Measurements from ENCODE around the gene SNX22. TPM values are rescaled to one million over a fixed set of nuclear protein-coding genes. Genes with fewer than 3 reads are reported as not detected.

Gene SNX22
- total RNA-seq, 1 experiment from 2014 or later, result 0.91 TPM

DNA sequence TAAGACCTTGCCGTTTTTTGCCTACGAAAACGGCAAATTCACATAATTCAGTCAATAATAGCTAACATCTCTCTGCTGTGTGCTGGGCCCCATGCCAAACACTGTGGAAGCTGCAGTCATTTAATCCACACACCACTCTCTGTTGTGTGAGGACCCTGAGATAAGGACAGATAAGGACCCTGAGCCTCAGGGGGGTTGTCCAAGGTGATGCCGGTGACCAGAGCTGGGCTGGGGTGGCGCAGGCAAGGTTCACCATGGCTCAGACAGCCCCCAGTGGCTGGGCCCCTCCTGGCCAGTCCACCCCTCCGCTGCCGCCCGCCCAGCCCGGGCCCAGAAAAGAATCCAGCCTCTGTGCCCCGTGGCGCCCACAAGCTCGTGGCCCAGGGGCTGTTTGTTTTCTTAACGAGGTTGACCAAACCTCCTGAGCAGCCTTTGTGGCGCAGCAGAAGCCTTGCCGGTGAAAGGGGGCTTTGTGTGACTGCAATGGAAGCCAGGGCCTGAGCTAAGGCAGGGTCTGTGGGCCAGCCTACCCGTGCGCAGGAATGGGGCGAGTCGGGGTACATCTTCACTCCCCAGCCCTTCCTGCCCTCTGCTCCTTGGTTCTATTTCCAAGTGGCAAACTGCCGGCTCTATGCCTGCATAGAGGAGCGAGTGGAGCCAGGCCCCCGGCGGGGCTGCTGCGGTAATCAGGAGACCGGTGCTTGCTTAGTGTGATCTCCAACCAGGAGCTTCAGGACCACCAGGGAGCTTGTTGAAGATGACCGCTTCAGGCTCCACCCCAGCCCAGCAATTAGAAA is 4.4 kb upstream of the SNX22 start:
- no peaks in the 10 kb centered on the region for H3K27me3 ChIP-seq (replicated peaks; ENCODE audit: control insufficient read depth, insufficient read depth, low read length)
- no peak overlapping the region for H3K4me3 Mint-ChIP-seq (ENCODE audit: unreplicated experiment)
- H3K27me3 Mint-ChIP-seq (ENCODE audit: insufficient read depth, unreplicated experiment), result no peaks in the 10 kb centered on the region
- intact Hi-C loops (cut with micrococcal nuclease; ENCODE audit: unreplicated experiment), result no loop called here
- no TSS peak for BruUV-seq (replicated peaks)
- TF ChIP-seq CTCF (IDR thresholded peaks at IDR 0.05; ENCODE audit: insufficient read depth in 1 of 2, low read depth in 1 of 2, low read length in 1 of 2, severe bottlenecking in 1 of 2, unreplicated experiment in 1 of 2), result no peak
- ChIA-PET POLR2A (no interaction called here), CTCF (interaction anchor here (0.7 kb wide), 1 partner anchor 16 kb away, joined by 3 read pairs; the partner anchor contains the start of gene PPIB)
- no peak overlapping the region for H3K4me3 ChIP-seq (ENCODE audit: low read depth, low read length)
- no peaks in the 10 kb centered on the region for H3K36me3 ChIP-seq (ENCODE audit: control insufficient read depth, insufficient read depth, low read length)
- no peaks in the 10 kb centered on the region for H3K9me3 Mint-ChIP-seq (ENCODE audit: unreplicated experiment)
- peaks cover 24% of the 10 kb centered on the region for H3K36me3 Mint-ChIP-seq (ENCODE audit: insufficient read depth, unreplicated experiment)
- no peaks in the 10 kb centered on the region for H3K9me3 ChIP-seq
- no peak overlapping the region for H3K27ac Mint-ChIP-seq (ENCODE audit: unreplicated experiment)
- no peaks in the 10 kb centered on the region for H3K4me1 Mint-ChIP-seq (ENCODE audit: low read depth, unreplicated experiment)
- H3K4me1 ChIP-seq, result peaks cover 5% of the 10 kb centered on the region; the same call in 1 of the 2 replicates
- DNase-seq, result no peak

- Histone ChIP-seq H3K4me3 (ENCODE audit: low read depth, low read length) (no peak overlapping the region), H3K36me3 (ENCODE audit: control insufficient read depth, insufficient read depth, low read length) (no peaks in the 10 kb centered on the region), H3K4me1 (peaks cover 5% of the 10 kb centered on the region; the same call in 1 of the 2 replicates), H3K27me3 (replicated peaks; ENCODE audit: control insufficient read depth, insufficient read depth, low read length) (no peaks in the 10 kb centered on the region), H3K9me3 (no peaks in the 10 kb centered on the region)
- TF ChIP-seq CTCF (IDR thresholded peaks at IDR 0.05; ENCODE audit: insufficient read depth in 1 of 2, low read depth in 1 of 2, low read length in 1 of 2, severe bottlenecking in 1 of 2, unreplicated experiment in 1 of 2), result no peak
- CTCF ChIA-PET, result interaction anchor here (0.7 kb wide), 1 partner anchor 15 kb away, joined by 3 read pairs; the partner anchor contains the start of gene PPIB
- Mint-ChIP-seq H3K4me3 (ENCODE audit: unreplicated experiment) (no peak overlapping the region), H3K36me3 (ENCODE audit: insufficient read depth, unreplicated experiment) (peaks cover 22% of the 10 kb centered on the region), H3K27me3 (ENCODE audit: insufficient read depth, unreplicated experiment) (no peaks in the 10 kb centered on the region), H3K27ac (ENCODE audit: unreplicated experiment) (no peak overlapping the region), H3K9me3 (ENCODE audit: unreplicated experiment) (no peaks in the 10 kb centered on the region), H3K4me1 (ENCODE audit: low read depth, unreplicated experiment) (peaks cover under 1% of the 10 kb centered on the region)
- BruUV-seq (replicated peaks), result no TSS peak
- POLR2A ChIA-PET, result no interaction called here
- DNase-seq, result no peak
- intact Hi-C loops (cut with micrococcal nuclease; ENCODE audit: unreplicated experiment), result no loop called here
These were observed 3.4 kb upstream of the SNX22 start for GRCh38 chr15:64148168-64148567.

DNA sequence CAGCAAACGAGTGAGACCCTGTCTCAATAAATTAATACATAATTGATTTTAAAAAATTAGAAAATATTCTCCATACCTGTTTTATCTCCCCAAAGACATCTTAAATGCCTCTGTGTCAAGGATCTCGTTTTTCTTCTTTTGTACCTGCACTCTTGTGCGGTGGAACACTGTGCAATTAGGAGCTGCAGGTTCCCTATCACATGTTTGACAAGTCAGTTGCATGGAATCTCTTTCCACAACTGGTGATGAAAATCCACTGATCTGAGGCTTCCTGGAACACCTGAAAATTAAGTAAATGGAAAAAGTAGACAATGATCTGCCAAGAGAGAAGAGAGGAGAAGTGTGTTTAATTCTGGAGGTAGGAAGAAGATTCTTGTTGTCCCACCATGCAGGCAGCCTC is 3.0 kb upstream of the SNX22 start:
- no peaks in the 10 kb centered on the region for H3K9me3 Mint-ChIP-seq (ENCODE audit: unreplicated experiment)
- Histone ChIP-seq H3K4me3 (ENCODE audit: low read depth, low read length) (no peak overlapping the region), H3K27me3 (replicated peaks; ENCODE audit: control insufficient read depth, insufficient read depth, low read length) (no peaks in the 10 kb centered on the region), H3K4me1 (peaks cover 5% of the 10 kb centered on the region; the same call in 1 of the 2 replicates), H3K9me3 (no peaks in the 10 kb centered on the region), H3K36me3 (ENCODE audit: control insufficient read depth, insufficient read depth, low read length) (no peaks in the 10 kb centered on the region)
- H3K36me3 Mint-ChIP-seq (ENCODE audit: insufficient read depth, unreplicated experiment), result peaks cover 26% of the 10 kb centered on the region
- ChIA-PET CTCF (interaction anchor here (1.0 kb wide), 1 partner anchor 539 kb away, joined by 3 read pairs; no protein-coding TSS in a partner anchor), POLR2A (no interaction called here)
- intact Hi-C loops (cut with micrococcal nuclease; ENCODE audit: unreplicated experiment), result no loop called here
- H3K4me1 Mint-ChIP-seq (ENCODE audit: low read depth, unreplicated experiment), result peaks cover 5% of the 10 kb centered on the region
- H3K27ac Mint-ChIP-seq (ENCODE audit: unreplicated experiment), result no peak overlapping the region
- no peaks in the 10 kb centered on the region for H3K27me3 Mint-ChIP-seq (ENCODE audit: insufficient read depth, unreplicated experiment)
- BruUV-seq (replicated peaks), result no TSS peak
- no peak for TF ChIP-seq CTCF (IDR thresholded peaks at IDR 0.05; ENCODE audit: insufficient read depth in 1 of 2, low read depth in 1 of 2, low read length in 1 of 2, severe bottlenecking in 1 of 2, unreplicated experiment in 1 of 2)
- no peak overlapping the region for H3K4me3 Mint-ChIP-seq (ENCODE audit: unreplicated experiment)
- no peak for DNase-seq

All from Caco-2 (cell line).